ENCODE results near the gene PRKCA. TPM values are rescaled to one million over a fixed set of nuclear protein-coding genes. Genes with fewer than 3 reads are reported as not detected.

Gene PRKCA
- total RNA-seq, 4 donors from 2014 or later: 26.0 to 89.0 (median 32.8) TPM

DNA sequence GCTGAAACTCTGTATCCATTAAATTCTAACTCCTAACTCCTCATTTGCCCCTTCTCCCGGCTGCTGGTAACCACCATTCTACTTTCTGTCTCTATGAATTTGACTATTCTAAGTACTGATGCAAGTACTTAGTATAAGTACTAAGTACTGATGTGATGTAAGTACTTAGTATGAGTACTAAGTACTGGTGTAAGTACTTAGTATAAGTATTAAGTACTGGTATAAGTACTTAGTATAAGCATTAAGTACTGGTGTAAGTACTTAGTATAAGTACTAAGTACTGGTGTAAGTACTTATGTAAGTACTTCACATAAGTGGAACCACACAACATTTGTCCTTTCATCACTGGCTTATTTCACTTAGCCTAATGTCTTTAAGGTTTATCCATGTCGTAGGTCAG, 32.3 kb upstream of the PRKCA start:
- no peaks in the 10 kb centered on the region for H3K9me3 ChIP-seq
- 92 to 95% methylated on average over 2 of the region's 2 CpGs for WGBS, 2 donors (ENCODE audit: low coverage in 1 of 2)
- TF ChIP-seq POLR2AphosphoS5 (IDR thresholded peaks at IDR 0.05) (no peak), POLR2A (IDR thresholded peaks at IDR 0.05) (no peak)
- H3K4me1 ChIP-seq: peaks cover 0 to 16% (median 0%) of the 10 kb centered on the region in 3 donors
- no peak overlapping the region for H3K27ac ChIP-seq
- H3K4me3 ChIP-seq: no peak overlapping the region
- no peaks in the 10 kb centered on the region for H3K27me3 ChIP-seq
- no peak for ATAC-seq
- no peaks in the 10 kb centered on the region for H3K36me3 ChIP-seq

DNA sequence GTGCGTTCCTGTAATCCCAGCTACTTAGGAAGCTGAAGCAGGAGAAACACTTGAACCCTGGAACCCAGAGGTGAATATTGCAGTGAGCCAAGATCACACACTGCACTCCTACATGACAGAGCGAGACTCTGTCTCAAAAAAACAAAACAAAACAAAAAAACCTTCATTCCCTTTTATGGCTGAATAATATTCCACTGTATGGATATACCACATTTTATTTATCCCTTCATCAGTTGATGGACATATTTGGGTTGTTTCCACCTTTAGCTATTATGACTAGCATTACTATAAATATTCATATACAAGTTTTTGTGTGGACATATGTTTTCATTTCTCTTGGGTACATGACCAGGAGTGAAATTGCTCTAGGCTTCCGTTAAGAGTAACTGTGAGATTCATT, 30.9 kb upstream of the PRKCA start:
- 100% methylated on average over 2 of the region's 3 CpGs for WGBS, 2 donors (ENCODE audit: low coverage in 1 of 2)
- H3K4me3 ChIP-seq: no peak overlapping the region
- H3K36me3 ChIP-seq: no peaks in the 10 kb centered on the region
- H3K27me3 ChIP-seq: no peaks in the 10 kb centered on the region
- no peaks in the 10 kb centered on the region for H3K9me3 ChIP-seq
- H3K4me1 ChIP-seq: peaks cover 0 to 16% (median 0%) of the 10 kb centered on the region in 3 donors
- no peak for ATAC-seq
- TF ChIP-seq EP300 (IDR thresholded peaks at IDR 0.05): no peak
- TF ChIP-seq POLR2A (IDR thresholded peaks at IDR 0.05): no peak
- TF ChIP-seq, protein P1, sequence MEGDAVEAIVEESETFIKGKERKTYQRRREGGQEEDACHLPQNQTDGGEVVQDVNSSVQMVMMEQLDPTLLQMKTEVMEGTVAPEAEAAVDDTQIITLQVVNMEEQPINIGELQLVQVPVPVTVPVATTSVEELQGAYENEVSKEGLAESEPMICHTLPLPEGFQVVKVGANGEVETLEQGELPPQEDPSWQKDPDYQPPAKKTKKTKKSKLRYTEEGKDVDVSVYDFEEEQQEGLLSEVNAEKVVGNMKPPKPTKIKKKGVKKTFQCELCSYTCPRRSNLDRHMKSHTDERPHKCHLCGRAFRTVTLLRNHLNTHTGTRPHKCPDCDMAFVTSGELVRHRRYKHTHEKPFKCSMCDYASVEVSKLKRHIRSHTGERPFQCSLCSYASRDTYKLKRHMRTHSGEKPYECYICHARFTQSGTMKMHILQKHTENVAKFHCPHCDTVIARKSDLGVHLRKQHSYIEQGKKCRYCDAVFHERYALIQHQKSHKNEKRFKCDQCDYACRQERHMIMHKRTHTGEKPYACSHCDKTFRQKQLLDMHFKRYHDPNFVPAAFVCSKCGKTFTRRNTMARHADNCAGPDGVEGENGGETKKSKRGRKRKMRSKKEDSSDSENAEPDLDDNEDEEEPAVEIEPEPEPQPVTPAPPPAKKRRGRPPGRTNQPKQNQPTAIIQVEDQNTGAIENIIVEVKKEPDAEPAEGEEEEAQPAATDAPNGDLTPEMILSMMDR (IDR thresholded peaks at IDR 0.05): no peak
- no peak for TF ChIP-seq POLR2AphosphoS5 (IDR thresholded peaks at IDR 0.05)
- no peak overlapping the region for H3K27ac ChIP-seq

DNA sequence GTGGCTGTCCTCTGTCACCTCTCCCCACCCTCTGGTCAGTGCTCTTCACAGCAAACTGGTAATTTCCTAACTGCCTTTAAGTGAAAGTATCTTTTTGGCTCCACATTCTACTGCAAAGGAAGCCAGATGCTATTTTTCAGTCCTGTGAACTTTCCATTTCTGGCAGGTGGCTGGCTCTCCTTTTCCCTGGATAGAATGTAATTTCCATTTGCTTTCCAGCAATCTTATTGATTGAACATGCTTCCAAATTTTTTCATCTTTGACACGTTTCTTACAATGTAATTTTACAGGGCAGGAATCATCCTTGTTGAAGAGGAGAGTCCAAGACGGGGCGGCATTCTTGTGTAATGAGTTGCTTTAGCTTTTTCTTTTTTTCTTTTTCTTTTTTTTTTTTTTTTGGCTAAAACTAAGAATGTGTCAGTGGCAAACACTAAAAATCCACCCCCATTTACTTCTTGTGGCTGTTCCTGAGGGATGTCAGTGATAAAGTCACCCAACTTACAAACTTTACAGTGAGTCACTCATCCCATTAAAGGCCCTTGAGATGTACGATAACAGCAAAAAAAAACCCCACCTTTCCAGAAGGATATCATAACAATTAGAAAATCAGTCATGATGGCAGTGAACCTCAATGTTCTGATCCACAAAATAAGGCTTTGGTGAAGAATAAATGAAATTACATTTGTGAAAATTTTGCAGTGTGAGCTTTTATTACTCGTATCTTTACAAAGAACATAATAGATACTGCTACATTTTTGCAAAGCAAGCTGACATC, 29.4 kb upstream of the PRKCA start:
- H3K4me1 ChIP-seq: peaks cover 0 to 16% (median 0%) of the 10 kb centered on the region in 3 donors
- no peaks in the 10 kb centered on the region for H3K27me3 ChIP-seq
- no peaks in the 10 kb centered on the region for H3K36me3 ChIP-seq
- no peaks in the 10 kb centered on the region for H3K9me3 ChIP-seq
- no peak overlapping the region for H3K4me3 ChIP-seq
- TF ChIP-seq EP300 (IDR thresholded peaks at IDR 0.05) (no peak), POLR2AphosphoS5 (IDR thresholded peaks at IDR 0.05) (no peak), POLR2A (IDR thresholded peaks at IDR 0.05) (no peak)
- TF ChIP-seq, protein P1 (IDR thresholded peaks at IDR 0.05): no peak
- 29 to 32% methylated on average over 5 of the region's 5 CpGs for WGBS, 2 donors (ENCODE audit: low coverage in 1 of 2)
- no peak overlapping the region for H3K27ac ChIP-seq
- peak; percentile 39 for ATAC-seq

DNA sequence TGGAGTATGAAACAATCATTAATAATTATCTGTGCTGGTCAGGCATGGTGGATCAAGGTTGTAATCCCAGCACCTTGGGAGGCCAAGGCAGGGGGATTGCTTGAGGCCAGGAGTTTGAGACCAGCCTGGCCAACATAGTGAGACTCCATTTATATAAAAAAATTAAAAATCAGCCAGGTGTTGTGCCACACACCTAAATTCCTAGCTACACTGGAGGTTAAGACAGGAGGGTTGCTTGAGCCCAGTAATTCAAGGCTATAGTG, 28.9 kb upstream of the PRKCA start:
- Histone ChIP-seq H3K27me3 (no peaks in the 10 kb centered on the region), H3K9me3 (no peaks in the 10 kb centered on the region), H3K4me1 (peaks cover 0 to 16% (median 0%) of the 10 kb centered on the region in 3 donors), H3K36me3 (no peaks in the 10 kb centered on the region), H3K27ac (no peak overlapping the region), H3K4me3 (no peak overlapping the region)
- TF ChIP-seq, protein P1 (IDR thresholded peaks at IDR 0.05): no peak
- TF ChIP-seq POLR2A (IDR thresholded peaks at IDR 0.05) (no peak), POLR2AphosphoS5 (IDR thresholded peaks at IDR 0.05) (no peak), EP300 (IDR thresholded peaks at IDR 0.05) (no peak)
- ATAC-seq: no peak

DNA sequence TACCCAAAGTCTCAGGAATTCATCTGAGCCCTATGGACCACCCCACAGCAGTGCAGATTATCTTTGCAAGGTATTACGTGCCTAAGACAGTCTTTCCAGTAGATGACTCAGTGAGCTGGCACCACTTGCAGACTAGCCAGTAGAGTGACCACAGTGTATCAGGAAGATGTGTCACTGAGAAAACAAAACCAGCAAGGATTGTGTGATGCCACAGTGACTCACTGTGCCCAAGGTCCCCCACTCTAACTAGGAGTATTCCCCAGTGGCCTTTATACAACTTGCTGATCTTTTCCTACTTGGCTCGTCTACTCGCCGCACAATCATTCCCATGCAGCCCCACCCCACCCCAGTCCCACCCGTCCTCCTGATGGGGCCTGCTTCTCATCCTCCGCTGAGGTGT, 26.8 kb upstream of the PRKCA start:
- 62 to 100% methylated on average over 3 to 4 of the region's 6 CpGs for WGBS, 2 donors (ENCODE audit: low coverage in 1 of 2)
- Histone ChIP-seq H3K9me3 (no peaks in the 10 kb centered on the region), H3K4me3 (no peak overlapping the region), H3K27ac (no peak overlapping the region), H3K27me3 (no peaks in the 10 kb centered on the region), H3K36me3 (no peaks in the 10 kb centered on the region), H3K4me1 (peaks cover 0 to 16% (median 0%) of the 10 kb centered on the region in 3 donors)
- ATAC-seq: no peak
- no peak for TF ChIP-seq POLR2A (IDR thresholded peaks at IDR 0.05)
- TF ChIP-seq, protein P1 (IDR thresholded peaks at IDR 0.05): no peak
- no peak for TF ChIP-seq POLR2AphosphoS5 (IDR thresholded peaks at IDR 0.05)
- no peak for TF ChIP-seq EP300 (IDR thresholded peaks at IDR 0.05)

Measured in gastroesophageal sphincter (tissue), 4 donors.